GM18861 (cell line): ENCODE results near the gene LDLRAD2.
"Not testable (repeated sequence)": the region's sequence is repeated elsewhere in the genome, so short reads cannot be mapped to it uniquely, and the experiment has no call there.

Experiments used
- ATAC-seq: cut with Tn5 transposase; IDR thresholded peaks from one replicate; pipeline ENCODE4 v1.9.1; 2021; ENCODE audit not compliant: unreplicated experiment

The LDLRAD2 gene

DNA sequence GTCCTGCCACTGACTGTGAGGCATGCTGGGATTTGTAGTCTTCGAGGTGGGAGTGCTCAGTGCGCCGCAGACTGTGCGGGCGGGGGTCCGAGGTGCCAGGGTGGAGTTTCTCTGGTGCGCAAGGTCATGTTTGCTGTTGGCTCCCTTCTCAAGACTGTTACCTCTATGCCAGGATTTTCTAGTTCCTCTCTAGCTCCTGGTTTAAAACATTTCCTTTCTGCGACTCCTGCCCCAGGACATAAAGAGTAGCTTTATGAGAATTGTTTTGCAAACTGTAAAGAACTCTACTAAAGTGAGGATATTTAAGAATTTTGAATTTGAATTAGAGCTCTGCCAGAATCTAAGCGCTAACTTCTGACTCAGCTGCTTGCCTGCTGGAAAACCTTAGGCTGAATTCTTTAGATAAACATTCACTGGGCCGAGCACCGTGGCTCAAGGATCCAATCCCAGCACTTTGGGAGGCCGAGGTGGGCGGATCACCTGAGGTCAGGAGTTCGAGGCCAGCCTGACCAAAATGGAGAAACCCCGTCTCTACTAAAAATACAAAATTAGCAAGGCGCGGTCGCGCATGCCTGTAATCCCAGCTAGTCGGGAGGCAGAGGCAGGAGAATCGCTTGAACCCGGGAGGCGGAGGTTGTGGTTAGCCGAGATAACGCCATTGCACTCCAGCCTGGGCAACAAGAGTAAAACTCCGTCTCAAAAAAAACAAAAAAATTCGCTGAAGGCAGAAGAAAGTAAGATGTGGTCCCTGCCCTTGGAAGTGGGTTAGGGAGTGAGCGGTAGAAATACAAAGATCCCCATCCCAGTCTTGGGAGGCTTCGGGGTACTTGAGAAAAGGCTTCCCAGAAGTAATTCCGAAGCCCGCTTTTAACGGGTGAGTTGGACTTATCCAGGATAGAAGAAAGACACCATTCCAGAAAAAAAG, 28.1 kb upstream of the LDLRAD2 start:
- ATAC-seq, result no peak

DNA sequence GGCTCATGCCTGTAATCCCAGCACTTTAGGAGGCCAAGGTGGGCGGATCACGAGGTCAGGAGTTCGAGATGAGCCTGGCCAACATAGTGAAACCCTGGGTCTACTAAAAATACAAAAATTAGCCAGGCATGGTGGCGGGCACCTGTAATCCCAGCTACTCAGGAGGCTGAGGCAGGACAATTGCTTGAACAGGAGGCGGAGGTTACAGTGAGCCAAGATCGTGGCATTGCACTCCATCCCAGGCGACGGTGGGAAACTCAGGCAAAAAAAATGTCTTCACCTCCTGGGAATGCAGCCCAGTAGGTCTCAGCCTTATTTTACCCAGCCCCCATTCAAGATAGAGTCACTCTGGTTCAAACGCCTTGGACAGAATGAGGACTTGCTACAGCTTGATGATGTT, 26.3 kb upstream of the LDLRAD2 start:
- not testable (repeated sequence) for ATAC-seq

DNA sequence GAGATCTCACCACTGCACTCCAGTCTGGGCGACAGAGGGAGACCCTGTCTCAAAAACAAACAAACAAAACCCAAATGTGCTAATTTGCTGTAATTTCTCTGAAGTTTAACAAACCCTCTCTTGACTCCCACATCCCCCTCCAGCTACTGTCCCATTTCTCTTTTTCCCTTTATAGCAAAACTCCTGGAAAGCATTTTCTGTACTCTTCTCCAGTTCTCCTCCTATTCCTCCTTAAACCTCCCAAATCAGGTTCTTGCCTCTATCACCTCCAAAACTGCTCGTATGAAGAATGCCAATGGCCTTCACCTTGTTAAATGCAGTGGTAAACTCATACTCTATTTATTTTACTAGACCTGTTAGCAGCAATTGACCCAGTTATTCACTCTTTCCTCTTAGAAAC, 25.4 kb upstream of the LDLRAD2 start:
- no peak for ATAC-seq

DNA sequence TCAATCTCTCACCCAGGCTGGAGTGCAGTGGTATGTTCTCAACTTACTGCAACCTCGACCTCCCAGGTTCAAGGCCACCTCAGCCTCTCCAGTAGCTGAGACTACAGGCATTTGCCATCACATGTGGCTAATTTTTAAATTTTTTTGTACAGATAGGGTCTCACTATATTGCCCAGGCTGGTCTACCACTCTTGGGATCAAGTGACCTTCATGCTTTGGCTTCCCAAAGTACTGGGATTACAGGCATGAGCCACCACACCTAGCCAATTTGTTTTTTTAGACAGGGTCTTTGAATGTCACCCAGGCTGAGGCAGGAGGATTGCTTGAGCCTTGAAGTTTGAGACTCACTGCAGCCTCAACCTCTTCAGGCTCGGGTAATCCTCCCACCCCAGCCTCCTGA, 19.0 kb upstream of the LDLRAD2 start:
- no peak for ATAC-seq

DNA sequence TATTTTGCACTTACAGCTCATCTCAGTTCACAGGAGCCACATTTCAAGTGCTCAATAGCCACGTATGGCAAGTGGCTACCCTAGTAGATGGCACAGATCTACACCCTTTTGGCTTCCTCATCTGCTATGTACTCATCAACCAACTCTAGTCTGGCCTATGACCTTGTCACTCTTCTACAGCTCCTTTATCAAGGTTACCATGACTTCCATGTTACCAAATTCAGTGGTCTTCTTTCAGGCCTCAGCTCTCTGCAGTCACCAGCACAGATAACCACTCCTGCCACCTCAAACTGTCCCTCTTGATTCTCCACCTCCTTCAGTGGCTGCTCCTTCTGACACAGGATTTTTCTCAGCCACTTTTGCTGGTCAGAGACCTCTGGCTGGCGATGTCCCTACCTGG, 17.4 kb upstream of the LDLRAD2 start:
- no peak for ATAC-seq

DNA sequence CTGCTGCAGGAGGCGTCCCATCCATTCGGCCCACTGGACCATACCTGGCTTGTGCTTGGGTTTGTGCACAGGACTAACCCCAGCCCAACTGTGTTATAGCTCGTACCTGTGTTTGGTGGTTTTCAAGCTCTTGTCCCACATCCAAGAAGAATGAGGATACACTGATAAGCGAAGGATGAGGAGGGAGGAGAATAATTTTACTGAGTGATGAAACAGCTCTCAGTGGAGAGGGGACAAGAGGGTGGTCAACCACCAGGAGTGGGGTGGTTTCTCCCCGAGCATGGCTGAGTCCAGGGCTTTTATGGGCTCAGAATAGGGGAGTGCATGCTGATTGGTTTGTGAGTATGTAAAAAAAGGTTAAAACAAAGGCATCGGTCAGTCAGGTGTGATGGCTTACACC, 17.0 kb upstream of the LDLRAD2 start:
- no peak for ATAC-seq

DNA sequence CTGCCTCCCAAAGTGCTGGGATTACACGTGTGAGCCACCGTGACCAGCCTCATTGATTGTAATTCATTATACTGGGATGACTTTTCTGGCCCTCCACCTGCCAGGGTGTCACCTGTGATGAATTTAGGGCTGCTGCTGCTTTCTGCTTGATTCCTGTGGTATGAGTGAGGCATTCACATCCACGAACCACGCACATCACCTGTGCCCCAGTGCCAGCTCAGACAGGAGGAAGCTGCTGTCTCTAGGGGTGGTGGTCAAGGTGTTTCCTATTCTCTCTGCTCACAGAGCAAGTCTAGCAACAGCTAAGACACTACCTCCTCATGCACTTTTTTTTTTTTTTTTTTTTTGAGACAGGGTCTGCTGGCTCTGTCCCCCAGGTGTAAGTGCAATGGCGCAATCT, 12.3 kb upstream of the LDLRAD2 start:
- no peak for ATAC-seq

DNA sequence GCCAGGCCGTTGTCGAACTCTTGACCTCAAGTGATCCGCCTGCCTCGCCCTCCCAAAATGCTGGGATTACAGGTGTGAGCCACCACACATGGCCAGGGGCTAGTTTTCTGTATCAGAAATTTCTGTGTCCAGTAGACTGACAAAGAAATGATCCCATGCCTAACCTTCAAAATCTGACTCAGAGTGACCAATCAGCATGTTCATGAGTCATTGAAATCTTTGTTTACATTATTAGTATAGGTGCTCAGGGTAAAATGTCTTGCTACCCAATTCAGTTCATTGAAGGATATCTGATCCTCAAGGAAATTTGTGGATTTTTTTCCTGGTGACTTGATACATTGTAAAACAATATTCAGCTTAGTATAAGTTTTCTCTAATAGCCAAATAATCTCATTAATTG, 11.0 kb upstream of the LDLRAD2 start:
- ATAC-seq, result no peak

DNA sequence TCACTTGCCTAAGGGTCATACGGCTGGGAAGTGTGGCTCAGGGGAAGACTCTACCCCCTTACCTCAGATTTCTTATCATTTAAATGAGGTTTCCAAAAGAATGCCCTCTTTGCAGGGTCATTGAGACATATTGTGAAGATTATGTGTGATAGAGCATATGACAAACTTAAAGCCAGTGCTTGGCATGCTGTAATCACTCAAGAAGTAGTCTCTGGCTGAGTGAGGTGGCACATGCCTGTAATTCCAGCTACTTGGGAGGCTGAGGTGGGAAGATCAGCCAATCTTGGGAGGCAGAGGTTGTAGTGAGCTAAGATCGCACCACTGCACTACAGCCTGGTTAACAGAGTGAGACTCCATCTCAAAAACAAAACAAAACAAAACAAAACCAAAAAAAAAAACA, 7.5 kb upstream of the LDLRAD2 start:
- no peak for ATAC-seq

DNA sequence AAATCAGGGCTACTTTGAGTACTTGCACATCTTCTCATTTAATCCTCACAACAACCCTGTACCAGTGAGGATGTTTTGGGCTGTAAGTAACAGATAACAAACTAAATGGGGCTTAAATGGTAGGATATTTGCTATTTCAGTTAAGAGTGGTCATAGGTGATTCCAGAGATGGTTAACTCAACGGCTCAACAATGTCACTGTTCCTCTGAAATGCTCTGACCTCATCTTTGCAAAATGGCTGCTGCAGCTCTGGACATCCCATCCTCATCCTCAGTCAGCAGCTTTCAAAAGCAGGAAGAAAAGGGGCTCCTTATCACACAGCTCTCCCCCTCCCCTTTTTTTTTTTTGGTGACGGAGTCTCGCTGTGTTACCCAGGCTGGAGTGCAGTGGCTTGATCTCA, 1.5 kb downstream of the LDLRAD2 start:
- ATAC-seq, result no peak

DNA sequence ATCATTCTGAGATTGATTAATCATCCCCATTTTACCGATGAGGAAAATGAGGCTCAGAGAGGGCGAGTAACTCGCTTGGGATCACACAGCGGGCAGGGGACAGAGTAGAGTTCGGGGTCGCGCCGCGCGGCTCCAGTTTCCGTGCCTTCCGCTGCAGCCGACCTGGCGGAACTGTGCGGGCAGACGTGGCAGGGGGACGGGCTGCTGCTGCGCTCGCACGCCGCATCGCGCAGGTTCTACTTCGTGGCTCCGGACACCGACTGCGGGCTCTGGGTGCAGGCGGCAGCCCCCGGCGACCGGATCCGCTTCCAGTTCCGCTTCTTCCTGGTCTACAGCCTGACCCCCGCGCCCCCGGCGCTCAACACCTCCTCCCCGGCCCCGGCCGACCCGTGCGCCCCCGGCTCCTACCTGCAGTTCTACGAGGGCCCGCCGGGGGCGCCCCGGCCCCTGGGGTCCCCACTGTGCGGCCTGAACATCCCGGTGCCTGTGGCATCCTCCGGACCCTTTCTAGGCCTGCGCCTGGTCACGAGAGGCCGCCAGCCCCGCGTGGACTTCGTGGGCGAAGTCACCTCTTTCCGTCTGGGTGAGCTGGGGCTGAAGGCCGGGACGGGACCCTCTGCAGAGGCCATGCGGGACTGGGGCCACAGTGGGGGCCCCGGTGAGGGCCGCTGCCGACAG, 2.3 kb downstream of the LDLRAD2 start:
- ATAC-seq, result no peak

DNA sequence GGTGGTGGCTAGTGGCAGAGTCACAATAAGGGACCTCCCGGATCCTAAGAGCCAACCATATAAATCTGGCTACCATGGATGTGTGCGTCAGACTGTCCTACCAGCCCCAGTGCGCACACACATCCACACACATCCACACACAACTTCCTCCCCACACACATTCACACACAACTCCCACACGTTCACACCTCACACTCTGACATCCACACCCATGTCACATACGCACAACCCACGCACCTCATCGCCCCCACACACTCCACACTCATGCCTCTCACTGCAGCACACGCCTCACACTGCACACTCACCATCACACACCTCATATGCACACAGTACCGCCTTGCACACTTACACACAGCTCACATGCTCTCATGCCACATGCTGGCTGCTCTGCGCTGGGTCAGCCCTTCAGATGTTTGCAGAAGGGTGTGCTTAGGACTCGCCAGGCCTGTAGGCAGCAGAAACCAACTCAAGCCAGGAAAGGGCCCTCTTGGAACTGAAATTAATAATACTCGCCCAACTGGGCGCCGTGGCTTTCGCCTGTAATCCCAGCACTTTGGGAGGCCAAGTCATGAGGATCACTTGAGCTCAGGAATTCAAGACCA, 3.0 kb downstream of the LDLRAD2 start:
- no peak for ATAC-seq

DNA sequence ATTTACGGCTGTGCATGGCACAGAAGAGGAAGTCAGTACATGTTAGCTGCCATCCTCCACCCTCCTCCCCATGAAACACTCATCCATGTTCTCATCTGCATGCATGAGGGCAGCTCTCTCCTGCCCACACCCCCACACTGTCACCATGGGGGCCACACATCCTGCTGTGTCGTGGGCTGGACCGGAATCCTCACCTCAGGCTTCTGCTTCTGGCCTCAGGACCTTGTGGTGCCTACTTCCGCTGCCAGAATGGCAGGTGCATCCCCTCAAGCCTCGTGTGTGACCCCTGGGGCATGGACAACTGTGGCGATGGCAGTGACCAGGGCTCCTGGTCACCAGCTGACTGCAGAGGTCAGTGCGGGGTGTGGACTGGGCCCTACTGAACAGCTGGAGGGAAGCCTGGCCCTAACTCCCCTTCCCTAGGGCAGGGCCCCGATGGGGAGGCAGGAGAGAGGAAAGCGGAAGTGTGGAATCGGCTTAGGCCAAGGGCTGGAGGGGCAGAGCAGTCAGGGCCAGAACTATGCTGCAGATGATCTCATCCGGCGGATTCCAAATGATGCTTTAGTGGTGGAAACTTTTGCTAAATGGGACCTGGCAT, 3.8 kb downstream of the LDLRAD2 start:
- ATAC-seq, result no peak

DNA sequence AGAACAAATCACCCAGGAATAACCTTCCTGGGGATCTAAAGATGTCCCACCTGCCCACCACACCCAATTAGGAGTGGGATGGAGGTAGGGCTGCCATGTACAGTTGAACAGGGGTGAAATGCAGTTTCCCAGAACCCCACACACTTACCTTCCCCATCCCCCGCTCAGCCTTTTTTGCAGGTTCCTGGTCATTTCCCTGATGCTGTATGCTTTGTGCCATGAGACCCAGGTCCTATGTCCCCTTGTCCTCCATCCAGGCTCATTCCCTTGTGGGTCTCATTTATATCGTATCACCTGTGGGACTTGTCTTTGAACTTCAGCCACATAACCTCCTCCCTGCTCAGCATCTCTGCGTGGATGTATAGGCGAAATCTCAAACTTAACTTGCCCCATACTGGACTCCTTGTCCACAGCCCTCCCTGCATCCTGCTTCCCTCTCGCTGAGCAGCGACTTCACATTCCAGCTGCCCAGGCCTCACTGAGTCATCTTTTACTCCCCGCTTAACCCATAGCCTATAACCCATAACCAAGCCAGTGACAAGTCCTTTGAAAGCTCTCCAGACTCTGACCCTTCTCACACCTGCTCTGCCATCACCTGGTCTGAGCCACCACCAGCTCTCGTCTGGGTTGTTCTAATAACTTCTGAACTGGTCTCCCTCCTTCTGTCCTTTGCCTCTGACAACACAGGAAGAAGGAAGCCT, 4.7 kb downstream of the LDLRAD2 start:
- no peak for ATAC-seq

DNA sequence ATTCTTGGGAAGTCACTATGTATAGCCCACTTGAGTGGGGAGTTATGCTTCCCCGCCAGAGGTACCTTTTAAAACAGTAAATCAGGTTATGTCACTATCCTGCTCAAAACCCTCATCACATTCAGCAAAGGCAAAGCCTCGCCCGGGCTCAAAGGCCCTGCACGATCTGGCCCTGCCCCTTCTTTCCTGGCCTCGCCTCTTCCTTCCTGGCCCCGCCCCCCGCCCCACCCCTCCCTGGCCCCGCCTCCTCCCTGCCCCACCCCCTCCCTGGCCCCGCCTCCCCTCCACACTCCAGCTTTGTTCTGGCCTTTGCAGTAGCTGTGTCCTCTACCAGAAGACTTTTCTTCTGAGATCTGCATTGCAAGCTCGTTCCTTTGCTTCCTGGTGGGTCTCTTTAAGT, 6.6 kb downstream of the LDLRAD2 start:
- no peak for ATAC-seq

DNA sequence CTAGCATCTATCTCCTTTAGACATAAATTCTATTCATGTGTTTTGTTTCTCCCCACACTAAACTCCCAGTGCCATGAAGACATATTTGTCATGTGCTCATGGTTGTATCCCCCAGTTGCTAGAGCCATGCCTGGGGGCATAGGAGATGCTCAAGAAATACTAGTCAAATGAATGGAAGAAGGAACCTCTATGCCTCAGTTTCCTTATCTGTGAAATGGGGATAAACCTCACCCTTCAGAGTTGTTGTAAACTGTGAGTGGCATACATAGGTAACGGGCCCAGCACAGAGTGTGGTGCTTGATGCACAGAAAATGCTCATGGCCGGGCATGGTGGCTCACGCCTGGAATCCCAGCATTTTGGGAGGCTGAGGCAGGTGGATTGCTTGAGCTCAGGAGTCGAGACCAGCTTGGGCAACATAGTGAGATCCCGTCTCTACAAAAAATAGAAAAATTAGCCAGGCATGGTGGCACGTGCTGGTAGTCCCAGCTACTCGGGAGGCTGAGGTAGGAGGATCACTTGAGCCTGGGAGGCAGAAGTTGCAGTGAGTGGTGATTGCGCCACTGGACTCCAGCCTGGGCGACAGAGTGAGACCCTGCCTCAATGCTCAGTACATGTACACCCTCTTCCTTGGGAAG, 8.7 kb downstream of the LDLRAD2 start:
- ATAC-seq, result no peak

DNA sequence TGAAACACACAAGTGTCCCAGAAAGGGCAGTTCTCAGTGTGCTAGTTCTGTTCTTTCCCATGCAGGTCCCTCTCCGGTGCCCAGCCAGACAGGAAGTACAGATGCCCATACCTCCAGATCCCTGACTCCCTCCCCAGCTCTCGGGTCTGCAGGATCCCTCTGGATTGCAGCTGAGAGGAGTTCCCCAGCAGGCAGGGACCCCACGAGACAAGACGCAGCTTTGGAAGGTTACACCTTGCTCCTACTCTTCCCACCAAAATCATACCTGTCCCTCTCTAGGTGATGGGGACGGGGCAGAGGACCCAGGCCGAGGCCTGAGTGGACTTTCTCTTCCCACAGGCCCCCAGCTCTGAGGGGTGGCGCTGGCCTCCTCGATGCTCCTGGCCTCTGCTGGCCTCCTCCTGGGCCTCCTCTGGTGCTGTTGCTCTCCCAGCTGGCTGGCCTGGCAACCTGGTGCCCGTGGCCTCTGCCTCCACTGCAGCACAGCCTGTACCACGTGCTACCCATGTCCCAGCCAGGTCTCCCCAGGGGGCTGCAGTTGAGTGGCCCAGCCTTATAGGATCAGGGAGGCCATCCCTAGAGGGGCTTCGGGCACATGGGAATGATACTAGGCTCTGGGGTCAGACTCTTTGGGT, 9.4 kb downstream of the LDLRAD2 start:
- no peak for ATAC-seq

DNA sequence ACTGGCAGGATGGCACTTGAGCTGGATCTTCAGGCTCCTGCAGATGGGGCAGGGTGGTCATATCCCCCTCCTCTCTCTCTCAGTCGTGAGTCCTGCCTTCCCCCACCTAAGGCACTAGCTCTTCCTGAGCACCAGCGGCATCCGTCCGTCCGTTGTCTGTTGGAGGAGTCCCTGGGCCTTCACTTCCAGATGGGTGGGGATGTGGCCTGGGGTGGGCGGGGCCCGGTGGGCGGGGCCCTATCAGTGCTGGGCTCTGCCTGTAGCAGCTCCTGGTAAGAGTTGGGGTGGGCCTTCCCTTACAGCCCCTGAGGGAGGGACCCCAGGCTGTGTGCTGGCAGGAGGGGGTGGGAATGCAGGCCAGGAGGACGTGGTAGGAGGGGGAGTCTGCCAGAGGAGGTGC, 10.3 kb downstream of the LDLRAD2 start:
- no peak for ATAC-seq

DNA sequence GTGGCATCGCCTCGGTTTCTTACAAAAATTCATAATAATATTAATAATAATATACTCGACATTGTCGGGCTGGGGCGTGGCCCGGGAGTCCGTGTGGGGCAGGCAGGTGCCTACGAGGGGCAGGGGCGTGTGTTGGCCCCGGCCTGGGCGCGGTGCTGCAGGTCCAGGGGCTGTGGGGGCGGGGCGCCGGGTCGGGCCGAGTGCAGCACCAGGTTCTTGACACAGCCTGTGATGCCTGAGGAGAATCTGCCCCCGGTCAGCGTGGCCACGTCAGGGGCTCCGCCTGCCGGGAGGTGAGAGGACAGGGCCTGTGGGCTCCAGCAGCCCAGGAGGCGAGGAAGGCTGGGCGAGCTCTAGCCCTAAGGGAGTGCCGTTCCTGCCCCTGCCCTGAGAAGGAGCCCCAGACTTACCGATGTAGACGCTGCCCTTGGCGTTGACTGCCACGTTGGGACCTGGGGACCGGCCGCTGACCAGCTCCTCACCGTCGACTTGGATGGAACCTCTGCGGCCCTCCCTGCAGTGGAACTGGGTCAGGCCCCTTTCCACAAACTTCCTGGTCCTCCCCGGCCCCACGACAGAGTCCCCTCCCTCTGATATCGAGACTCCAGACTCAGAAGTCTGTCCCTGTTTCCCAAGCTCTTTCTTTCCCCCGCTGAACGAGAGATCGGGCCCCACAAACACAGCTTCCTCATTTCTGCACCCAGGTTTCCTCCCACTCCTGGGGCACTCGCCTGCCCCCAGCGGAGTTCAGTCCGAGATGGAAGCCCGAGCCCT, 11.3 kb downstream of the LDLRAD2 start:
- ATAC-seq, result no peak
